ENCODE measurements around the gene CPS1. TPM values are rescaled to one million over a fixed set of nuclear protein-coding genes. Genes with fewer than 3 reads are reported as not detected.

CPS1 gene
- total RNA-seq, 2 experiments from 2014 or later, result 0.41 to 0.67 TPM

DNA sequence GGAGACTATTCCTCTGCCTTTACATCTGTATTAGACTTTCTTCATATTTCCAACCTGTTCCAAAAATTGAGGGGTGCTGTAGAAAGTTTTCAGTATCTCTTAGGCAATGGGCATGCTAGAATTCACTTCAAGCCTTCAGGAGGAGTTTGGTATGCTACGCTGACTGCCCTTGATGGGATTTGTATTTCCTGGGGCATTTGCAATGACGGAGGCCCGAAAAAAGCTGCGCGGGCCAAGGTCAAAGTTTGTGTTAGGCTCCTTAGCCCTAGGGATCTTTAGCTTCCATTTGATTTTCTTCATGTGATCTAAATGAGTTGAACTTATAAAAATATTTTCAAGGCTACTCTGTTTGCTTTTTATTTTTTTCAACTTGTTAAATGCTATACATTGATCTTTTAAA lies 5.1 kb downstream of the CPS1 start:
- no peak overlapping the region for H3K27ac ChIP-seq (ENCODE audit: low read depth in 1 of 2, low read length in 2 of 2)
- no peak for ATAC-seq (ENCODE audit: poor library complexity)
- TF ChIP-seq, protein P1, sequence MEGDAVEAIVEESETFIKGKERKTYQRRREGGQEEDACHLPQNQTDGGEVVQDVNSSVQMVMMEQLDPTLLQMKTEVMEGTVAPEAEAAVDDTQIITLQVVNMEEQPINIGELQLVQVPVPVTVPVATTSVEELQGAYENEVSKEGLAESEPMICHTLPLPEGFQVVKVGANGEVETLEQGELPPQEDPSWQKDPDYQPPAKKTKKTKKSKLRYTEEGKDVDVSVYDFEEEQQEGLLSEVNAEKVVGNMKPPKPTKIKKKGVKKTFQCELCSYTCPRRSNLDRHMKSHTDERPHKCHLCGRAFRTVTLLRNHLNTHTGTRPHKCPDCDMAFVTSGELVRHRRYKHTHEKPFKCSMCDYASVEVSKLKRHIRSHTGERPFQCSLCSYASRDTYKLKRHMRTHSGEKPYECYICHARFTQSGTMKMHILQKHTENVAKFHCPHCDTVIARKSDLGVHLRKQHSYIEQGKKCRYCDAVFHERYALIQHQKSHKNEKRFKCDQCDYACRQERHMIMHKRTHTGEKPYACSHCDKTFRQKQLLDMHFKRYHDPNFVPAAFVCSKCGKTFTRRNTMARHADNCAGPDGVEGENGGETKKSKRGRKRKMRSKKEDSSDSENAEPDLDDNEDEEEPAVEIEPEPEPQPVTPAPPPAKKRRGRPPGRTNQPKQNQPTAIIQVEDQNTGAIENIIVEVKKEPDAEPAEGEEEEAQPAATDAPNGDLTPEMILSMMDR (IDR thresholded peaks at IDR 0.05), result no peak
- no peaks in the 10 kb centered on the region for H3K27me3 ChIP-seq (ENCODE audit: control insufficient read depth in 1 of 2, insufficient read depth in 2 of 2, low read length in 2 of 2)
- no peaks in the 10 kb centered on the region for H3K9me3 ChIP-seq (ENCODE audit: control insufficient read depth in 1 of 2, insufficient read depth in 1 of 2, low read length in 2 of 2)
- no peak overlapping the region for H3K4me3 Mint-ChIP-seq
- no peaks in the 10 kb centered on the region for H3K27me3 Mint-ChIP-seq
- no peaks in the 10 kb centered on the region for H3K4me1 Mint-ChIP-seq (ENCODE audit: low read depth)
- no peak overlapping the region for H3K4me3 ChIP-seq (ENCODE audit: low read length)
- ChIA-PET CTCF (no interaction called here), POLR2A (no interaction called here)
- no peaks in the 10 kb centered on the region for H3K4me1 ChIP-seq (ENCODE audit: insufficient read depth, low read length)
- intact Hi-C loops (cut with DNase I, micrococcal nuclease), result no loop called here
- no peak overlapping the region for H3K27ac Mint-ChIP-seq
- H3K36me3 Mint-ChIP-seq (ENCODE audit: low read depth), result no peaks in the 10 kb centered on the region
- H3K36me3 ChIP-seq (ENCODE audit: insufficient read depth, low read length), result no peaks in the 10 kb centered on the region
- no peaks in the 10 kb centered on the region for H3K9me3 Mint-ChIP-seq
- no peak for DNase-seq

DNA sequence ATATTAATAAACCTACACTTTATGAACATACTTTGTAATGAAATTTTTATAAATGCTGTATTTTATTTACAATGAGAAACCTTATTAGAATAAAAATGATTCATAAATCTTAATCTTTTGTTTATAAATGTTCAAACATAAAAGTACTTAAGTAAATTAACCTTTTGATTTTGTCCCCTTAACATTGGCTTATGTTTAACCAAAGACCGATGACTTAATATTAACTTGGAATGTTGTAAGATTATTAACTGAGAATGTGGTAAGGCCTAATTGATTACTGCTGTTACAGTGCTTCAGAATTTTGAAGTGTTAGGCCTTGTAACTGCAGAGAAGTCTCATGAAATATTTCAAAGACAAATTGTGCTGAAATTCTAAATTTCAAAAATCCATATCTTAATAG lies 5.7 kb downstream of the CPS1 start:
- TF ChIP-seq, protein P1 (IDR thresholded peaks at IDR 0.05), result no peak
- H3K27ac Mint-ChIP-seq, result no peak overlapping the region
- POLR2A ChIA-PET, result no interaction called here
- H3K27me3 Mint-ChIP-seq, result no peaks in the 10 kb centered on the region
- no peaks in the 10 kb centered on the region for H3K4me1 Mint-ChIP-seq (ENCODE audit: low read depth)
- DNase-seq, result no peak
- no peak for ATAC-seq (ENCODE audit: poor library complexity)
- H3K9me3 Mint-ChIP-seq, result no peaks in the 10 kb centered on the region
- H3K27me3 ChIP-seq (ENCODE audit: control insufficient read depth in 1 of 2, insufficient read depth in 2 of 2, low read length in 2 of 2), result no peaks in the 10 kb centered on the region
- H3K27ac ChIP-seq (ENCODE audit: low read depth in 1 of 2, low read length in 2 of 2), result no peak overlapping the region
- no peaks in the 10 kb centered on the region for H3K4me1 ChIP-seq (ENCODE audit: insufficient read depth, low read length)
- H3K36me3 ChIP-seq (ENCODE audit: insufficient read depth, low read length), result no peaks in the 10 kb centered on the region
- no peaks in the 10 kb centered on the region for H3K36me3 Mint-ChIP-seq (ENCODE audit: low read depth)
- no peak overlapping the region for H3K4me3 ChIP-seq (ENCODE audit: low read length)
- no peak overlapping the region for H3K4me3 Mint-ChIP-seq
- intact Hi-C loops (cut with DNase I, micrococcal nuclease), result no loop called here
- CTCF ChIA-PET, result no interaction called here
- H3K9me3 ChIP-seq (ENCODE audit: control insufficient read depth in 1 of 2, insufficient read depth in 1 of 2, low read length in 2 of 2), result no peaks in the 10 kb centered on the region

DNA sequence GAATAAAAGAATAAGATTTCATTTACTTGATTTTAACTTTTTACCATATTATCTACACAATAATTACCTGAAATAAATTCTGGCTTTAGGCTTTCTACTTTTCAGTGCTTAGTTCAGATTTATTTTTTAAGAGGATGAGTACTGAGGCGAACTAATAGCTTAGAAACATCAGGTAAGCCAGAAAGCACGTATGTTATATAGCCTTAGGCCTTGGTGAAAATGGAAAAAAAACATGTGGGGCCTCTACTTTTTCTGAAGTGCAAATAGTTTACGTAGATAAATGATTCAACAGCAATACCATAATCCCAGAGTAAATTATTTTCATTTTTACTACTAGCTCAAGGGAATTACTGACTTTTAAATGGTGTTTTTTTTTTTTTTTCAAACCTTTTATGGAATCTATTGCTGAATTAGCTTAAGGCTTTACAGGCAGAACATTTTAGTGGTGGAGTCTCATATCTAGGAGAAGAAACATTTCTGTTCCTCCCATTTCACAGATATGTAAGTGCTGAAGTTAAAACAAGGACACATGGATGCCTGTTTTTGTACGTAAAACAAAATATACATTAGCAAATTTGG lies 6.2 kb downstream of the CPS1 start:
- TF ChIP-seq, protein P1 (IDR thresholded peaks at IDR 0.05), result no peak
- intact Hi-C loops (cut with DNase I, micrococcal nuclease), result no loop called here
- Mint-ChIP-seq H3K4me3 (no peak overlapping the region), H3K27me3 (no peaks in the 10 kb centered on the region), H3K9me3 (no peaks in the 10 kb centered on the region), H3K36me3 (ENCODE audit: low read depth) (no peaks in the 10 kb centered on the region), H3K4me1 (ENCODE audit: low read depth) (no peaks in the 10 kb centered on the region), H3K27ac (no peak overlapping the region)
- CTCF ChIA-PET, result interaction anchor here (1.4 kb wide), 1 partner anchor 12 kb away, joined by 3 read pairs; no protein-coding TSS in a partner anchor
- Histone ChIP-seq H3K36me3 (ENCODE audit: insufficient read depth, low read length) (no peaks in the 10 kb centered on the region), H3K4me1 (ENCODE audit: insufficient read depth, low read length) (no peaks in the 10 kb centered on the region), H3K9me3 (ENCODE audit: control insufficient read depth in 1 of 2, insufficient read depth in 1 of 2, low read length in 2 of 2) (no peaks in the 10 kb centered on the region), H3K27me3 (ENCODE audit: control insufficient read depth in 1 of 2, insufficient read depth in 2 of 2, low read length in 2 of 2) (no peaks in the 10 kb centered on the region), H3K4me3 (ENCODE audit: low read length) (no peak overlapping the region), H3K27ac (ENCODE audit: low read depth in 1 of 2, low read length in 2 of 2) (no peak overlapping the region)
- ATAC-seq (ENCODE audit: poor library complexity) (no peak), DNase-seq (no peak)
- POLR2A ChIA-PET, result no interaction called here
